ENCODE measurements around the gene DNLZ.

DNLZ gene

DNA sequence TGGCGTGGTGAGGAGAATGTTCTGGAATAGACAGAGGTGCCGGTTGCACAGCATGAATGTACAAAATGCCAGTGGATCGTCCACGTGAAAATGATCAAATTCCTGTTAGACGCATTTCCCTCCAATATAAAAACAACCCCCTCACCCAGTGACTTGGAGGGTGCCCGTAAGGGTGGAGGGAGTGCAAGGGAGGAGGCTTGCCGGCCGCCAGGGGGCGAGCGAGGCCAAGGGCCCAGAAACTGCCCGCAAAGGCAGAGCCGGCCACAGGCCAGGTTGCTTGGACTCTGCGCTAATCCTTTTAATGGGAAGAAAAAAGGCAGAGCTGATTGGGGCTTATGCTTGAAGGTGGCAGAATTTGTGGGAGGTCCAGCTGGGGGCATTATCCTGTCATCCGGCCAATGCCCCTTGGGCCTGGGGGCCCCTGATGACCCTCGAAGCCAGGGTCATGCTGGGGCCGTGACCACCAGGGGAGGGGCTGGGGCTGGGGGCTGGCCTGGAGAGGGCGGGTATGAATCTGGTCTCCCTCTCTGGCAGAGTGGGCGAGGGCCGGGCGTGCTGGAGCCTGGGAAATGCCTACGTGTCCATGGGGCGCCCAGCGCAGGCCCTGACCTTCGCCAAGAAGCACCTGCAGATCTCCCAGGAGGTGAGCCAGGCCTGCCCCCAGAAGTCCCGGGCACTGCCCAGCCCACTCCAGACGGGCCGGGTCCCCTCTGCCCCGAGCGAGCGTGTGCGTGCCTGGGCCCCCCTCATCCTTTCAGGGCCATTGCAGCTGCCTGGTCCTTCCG is 24.2 kb downstream of the DNLZ start:
- in situ Hi-C loops (cut with HindIII; ENCODE audit: low pct_ligation_motif_present, low pct_unique_long_range_greater_than_20kb, low sequenced_read_pairs): no loop called here
- DNase-seq: peak; percentile 55

DNA sequence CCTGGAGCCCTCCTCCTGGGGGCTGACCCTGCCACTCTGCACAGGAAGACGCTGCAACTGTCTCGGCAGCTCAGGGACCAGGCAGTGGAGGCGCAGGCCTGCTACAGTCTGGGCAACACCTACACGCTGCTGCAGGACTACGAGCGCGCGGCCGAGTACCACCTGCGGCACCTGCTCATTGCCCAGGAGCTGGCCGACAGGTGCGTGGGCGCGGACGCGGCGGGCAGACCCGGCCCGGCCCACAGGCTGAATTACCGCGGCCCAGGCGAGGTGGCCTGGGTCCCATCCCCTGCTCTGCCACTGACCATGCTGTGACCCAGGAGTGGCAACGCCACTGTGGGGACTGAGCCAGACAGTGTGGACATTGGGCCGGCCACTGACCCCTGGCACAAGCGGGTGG is 25.0 kb downstream of the DNLZ start:
- in situ Hi-C loops (cut with HindIII; ENCODE audit: low pct_ligation_motif_present, low pct_unique_long_range_greater_than_20kb, low sequenced_read_pairs): no loop called here
- DNase-seq: no peak

DNA sequence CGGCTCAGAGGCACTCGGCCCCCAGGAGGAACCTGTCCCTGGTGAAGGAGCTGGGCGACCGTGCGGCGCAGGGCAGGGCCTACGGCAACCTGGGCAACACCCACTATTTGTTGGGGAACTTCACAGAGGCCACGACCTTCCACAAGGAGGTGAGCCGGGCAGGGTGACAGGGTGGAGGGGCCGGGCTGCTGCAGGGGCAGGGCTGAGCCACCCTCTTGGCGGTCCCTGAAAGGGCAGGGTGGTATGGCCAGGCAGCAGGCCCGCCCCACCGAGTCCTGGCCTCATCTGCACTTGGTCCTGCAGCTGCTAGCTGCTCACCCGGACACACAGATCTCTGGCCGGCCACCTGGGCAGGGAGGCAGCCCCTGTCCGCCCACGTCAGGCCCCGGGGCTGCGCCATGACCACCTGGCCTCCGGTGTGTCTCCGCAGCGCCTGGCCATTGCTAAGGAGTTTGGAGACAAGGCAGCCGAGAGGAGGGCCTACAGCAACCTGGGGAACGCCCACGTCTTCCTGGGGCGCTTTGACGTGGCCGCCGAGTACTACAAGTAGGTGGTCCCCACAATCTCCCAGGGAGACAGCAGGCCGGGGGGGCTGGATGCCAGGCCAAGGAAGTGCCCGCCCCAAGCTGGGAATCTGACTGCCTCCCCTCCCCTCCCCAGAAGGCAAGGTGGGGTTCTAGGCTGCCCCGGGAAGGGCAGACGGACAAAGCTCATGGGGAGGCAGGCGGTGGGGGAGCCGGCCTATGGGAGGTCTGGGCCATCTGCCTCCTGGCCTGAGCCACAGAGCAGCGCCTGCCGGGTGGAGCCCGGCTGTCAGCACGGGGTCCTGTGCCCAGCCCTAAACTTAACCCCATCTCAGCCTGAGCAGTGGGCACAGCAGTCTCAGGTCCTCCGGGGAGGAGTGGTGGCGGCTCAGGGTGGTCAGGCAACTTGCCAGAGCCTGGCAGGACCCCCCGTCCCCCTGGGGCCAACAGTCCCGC is 25.8 kb downstream of the DNLZ start:
- no peak for DNase-seq
- in situ Hi-C loops (cut with HindIII; ENCODE audit: low pct_ligation_motif_present, low pct_unique_long_range_greater_than_20kb, low sequenced_read_pairs): no loop called here

DNA sequence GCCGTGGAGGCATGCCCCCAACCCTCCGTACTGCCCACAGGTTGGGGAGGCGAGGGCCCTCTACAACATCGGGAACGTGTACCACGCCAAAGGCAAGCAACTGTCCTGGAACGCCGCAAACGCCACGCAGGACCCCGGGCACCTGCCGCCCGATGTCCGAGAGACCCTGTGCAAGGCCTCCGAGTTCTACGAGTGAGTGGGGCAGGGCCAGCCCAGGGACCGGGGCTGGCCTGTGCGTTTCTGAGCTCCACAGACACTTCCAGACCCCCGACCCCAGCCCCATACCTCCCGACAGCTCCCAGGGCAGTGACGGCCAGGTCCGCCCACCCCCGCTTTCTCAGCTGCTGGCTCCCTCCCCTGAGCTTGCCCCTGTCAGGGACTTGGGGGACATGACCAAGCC is 26.7 kb downstream of the DNLZ start:
- in situ Hi-C loops (cut with HindIII; ENCODE audit: low pct_ligation_motif_present, low pct_unique_long_range_greater_than_20kb, low sequenced_read_pairs): no loop called here

DNA sequence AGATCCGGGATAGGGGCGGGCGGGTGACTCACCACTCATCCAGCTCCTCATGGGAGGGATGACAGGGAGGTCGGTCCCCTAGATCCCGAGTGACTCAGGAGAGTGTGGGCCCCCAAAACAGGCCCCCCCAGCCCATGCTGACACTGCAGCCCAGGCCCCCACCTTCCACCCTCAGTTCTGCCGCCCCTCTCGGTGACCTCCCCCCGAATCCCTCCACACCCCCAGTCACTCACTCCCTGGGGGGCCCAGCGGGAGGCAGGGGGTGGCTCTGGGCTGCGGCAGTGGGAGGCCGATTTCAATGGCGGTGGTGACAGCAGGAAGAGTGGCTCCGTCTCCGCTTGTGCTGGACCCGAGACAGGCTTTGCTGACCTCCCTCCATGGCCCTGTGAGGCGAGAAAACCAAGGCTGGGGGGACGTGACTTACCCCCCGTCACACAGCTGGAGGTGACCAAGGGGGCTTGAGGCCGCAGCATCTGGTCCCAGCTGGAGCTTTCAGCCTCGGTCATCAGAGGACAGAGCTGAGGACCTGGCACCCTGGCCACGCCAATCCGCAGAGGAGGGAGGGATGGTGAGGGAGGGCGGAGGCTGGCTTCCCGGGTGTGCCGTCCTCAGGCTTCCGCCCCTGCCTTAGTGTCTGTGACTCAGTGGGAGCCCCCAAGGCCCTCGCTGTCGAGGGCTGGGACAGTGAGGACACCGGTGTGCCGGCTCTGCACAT is 27.2 kb downstream of the DNLZ start:
- DNase-seq: no peak
- in situ Hi-C loops (cut with HindIII; ENCODE audit: low pct_ligation_motif_present, low pct_unique_long_range_greater_than_20kb, low sequenced_read_pairs): no loop called here

More for the DNA sequence above, 26.7 kb downstream of the DNLZ start:
- DNase-seq: no peak

DNA sequence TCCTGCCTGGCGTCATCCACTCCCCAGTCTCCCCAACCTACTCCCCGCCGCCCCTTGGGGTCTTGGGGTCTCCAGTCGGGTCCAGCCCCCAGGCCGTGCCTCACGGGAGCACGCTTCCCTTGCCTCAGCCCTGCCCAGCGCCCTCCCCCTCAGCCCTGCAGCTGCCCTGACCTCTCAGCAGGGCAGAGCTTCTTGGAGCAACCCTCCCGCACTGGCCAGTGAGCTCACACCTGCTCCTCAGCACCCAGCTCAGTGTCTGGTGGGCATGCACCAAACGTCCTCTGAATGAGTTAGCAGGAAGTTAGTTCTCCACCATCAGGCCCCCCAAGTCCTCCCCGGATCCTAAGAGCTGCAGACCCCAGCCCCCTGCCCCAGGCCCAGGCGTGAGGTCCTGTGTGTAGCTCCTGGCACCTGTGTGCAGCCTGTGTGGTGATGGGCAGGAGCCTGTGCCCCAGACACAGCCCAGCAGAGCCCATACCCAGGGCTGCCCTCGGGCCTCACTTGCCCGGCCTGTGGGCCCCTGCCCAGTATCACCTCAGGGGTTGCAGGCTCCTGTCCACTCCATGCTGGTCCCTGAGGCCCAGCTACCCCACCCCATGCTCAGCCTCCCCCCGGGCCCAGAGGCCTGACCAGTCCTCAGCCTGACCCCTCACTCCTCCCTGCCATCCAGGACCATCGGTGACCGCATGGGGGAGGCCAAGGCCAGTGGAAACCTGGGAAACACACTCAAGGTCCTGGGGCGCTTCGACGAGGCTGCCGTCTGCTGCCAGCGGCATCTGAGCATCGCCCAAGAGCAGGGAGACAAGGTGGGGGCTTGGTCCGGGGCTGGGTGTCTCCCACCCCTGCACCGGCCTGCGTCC is 28.0 kb downstream of the DNLZ start:
- DNase-seq: no peak
- in situ Hi-C loops (cut with HindIII; ENCODE audit: low pct_ligation_motif_present, low pct_unique_long_range_greater_than_20kb, low sequenced_read_pairs): no loop called here

DNA sequence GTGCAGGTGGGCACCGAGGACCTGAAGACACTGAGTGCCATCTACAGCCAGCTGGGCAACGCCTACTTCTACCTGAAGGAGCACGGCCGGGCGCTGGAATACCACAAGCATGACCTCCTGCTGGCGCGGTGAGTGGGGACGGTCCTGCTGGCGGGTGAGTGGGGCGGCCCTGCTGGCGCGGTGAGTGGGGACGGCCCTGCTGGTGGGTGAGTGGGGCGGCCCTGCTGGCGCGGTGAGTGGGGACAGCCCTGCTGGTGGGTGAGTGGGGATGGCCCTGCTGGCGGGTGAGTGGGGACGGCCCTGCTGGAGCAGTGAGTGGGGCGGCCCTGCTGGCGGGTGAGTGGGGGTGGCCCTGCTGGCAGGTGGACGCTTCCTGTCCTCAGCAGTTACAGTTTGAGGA is 29.0 kb downstream of the DNLZ start:
- no peak for DNase-seq
- in situ Hi-C loops (cut with HindIII; ENCODE audit: low pct_ligation_motif_present, low pct_unique_long_range_greater_than_20kb, low sequenced_read_pairs): no loop called here

DNA sequence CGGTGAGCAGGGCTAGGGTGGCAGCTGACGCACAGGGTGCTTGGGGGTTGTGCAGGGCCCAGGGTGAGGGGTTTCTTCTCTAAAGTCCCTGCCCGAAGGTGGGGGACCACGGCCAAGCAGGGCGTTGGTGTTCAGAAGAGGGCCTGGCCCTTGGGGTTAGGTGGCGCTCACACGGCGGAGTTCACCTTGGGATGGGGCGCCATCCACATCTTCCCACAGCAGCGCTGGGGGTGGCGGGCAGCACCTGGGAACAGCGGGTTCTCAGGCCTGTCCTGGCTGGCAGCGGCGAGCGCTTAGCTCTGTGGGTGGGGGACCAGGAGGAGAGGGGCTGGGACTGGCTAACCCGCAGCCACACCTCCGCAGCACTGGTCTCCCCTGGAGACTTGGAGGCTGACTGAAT is 30.1 kb downstream of the DNLZ start:
- DNase-seq: no peak
- in situ Hi-C loops (cut with HindIII; ENCODE audit: low pct_ligation_motif_present, low pct_unique_long_range_greater_than_20kb, low sequenced_read_pairs): no loop called here

DNA sequence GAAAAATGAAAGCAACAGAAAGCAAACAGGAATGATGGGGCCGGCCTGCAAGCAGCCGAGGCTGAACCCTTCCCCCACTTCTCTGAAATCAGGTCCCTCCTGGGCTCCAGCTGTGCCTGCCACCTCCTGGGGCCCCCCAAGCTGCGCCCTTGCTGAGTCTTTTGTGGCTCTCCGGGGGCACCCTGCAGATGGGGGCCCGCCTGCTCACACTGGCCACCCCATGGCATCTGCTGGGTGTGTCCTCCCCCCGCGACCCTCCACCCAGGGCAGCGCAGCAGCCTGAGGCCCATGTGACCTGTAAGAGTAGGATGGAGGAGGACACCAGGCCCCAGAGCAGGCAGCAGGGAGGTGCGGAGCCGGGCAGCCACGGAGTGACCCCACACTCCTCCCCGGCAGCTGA is 30.5 kb downstream of the DNLZ start:
- in situ Hi-C loops (cut with HindIII; ENCODE audit: low pct_ligation_motif_present, low pct_unique_long_range_greater_than_20kb, low sequenced_read_pairs): no loop called here
- no peak for DNase-seq

DNA sequence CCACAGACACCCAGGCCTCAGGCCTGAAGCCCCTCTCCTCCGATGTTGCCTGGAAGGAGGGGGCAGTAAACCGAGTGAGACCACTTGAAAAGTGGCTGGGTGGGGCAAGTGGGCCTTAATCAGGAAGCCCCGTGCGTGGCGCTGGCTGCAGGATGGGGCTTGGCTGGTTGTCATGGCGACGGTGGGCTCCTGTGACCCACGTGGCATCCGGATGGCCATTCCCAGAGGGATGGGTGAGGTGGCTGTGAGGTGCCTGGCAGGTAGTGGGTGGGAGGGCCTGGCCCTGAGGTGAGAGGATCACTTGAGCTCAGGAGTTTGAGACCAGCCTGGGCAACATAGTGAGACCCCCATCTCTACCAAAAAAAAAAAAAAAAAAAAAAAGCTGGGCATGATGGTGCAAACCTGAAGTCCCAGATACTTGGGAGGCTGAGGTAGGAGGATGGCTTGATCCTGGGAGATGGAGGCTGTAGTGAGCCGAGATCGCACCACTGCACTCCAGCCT is 31.0 kb downstream of the DNLZ start:
- in situ Hi-C loops (cut with HindIII; ENCODE audit: low pct_ligation_motif_present, low pct_unique_long_range_greater_than_20kb, low sequenced_read_pairs): no loop called here

DNA sequence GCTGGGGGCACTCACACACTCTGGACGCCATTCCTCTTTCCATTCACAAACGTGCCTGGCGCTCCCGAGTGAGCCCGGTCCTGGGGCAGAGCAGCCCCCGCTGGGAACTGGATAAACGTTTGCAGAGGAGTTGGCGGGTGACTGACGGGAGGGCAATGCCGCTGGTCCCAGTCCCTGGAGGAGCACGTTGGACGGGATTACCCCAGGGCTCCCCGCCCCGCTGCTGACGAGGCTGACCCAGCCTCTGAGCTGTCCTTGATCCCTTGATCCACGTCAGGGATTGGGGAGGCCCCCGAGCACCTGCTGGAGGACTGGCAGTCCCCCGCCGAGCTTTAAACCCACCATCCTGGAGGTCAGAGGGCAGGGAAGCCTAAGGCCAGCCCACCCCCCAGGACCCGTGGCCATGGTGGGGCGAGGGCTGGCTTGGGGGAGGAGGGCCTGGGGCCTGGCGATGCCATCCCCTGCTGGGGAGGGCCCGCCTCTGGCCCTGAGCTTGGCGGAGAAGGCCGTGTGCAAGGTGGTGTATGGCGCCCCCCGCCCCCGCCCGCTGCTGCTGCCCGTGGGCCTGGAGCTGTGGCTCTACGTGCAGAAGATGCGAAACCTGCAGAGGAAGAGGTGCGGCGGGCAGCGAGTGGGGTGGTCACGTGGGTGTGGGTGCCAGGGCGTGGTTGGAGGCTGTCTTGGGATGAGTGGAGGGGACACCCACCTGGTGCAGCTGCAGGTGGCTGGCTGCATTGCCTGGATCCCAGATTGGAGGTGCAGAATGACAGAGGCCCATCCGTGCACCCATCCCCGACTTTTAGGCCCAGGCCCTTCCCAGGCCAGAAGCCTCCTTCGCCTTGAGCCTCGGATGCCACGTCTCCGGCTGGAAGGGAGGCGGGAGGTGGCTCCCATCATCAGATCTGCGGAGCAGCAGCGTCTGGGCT is 31.7 kb downstream of the DNLZ start:
- in situ Hi-C loops (cut with HindIII; ENCODE audit: low pct_ligation_motif_present, low pct_unique_long_range_greater_than_20kb, low sequenced_read_pairs): no loop called here
- DNase-seq: no peak

More for the DNA sequence above, 31.0 kb downstream of the DNLZ start:
- DNase-seq: no peak

DNA sequence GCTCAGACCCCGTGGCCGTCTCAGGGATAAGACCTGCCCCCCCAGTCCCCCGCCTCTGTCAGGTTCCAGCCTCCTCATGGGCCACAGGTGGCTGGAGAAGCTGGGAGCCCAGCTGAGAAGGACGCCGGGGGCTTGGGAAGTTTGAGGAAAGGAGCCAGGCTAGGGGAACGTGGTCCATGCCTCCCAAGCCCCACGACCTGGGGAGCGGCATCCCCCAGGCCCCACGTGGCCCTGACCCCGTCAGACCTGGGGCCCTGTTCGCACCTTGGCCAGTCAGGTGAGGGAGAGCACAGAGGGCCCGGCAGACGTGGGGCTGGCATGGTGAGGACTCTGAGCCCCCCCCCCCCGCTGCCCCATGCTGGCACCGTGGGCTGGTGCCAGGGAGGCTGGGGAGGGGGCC is 32.5 kb downstream of the DNLZ start:
- no peak for DNase-seq
- in situ Hi-C loops (cut with HindIII; ENCODE audit: low pct_ligation_motif_present, low pct_unique_long_range_greater_than_20kb, low sequenced_read_pairs): no loop called here

DNA sequence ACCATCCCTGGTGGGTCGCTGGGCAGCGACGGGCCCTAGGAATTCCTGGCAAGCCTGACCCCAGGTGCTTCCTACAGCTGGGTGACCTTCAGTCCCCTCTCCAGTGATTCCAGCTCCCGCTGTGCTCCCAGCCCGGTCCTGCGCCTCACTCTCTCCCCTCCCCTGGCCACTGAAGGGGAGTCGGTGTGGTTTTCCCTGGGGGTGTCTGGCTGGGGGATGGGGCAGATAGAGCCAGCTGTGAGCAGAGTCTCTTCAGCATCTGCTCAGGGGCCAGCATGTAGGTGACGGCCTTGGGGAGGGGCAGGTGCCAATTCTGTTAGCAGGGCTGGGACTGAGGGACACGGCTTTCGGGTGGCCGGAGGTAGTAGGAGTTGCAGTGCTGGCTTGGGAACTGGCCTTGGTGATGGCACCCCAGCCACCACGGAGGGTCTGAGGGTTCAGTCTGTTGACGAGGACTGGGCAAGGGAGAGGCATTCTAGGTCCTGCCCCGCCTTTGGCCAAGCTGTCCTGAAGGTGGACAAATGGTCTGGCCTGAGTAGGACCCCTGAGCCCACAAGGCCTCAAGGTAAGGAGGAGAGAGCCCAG is 33.0 kb downstream of the DNLZ start:
- DNase-seq: no peak
- in situ Hi-C loops (cut with HindIII; ENCODE audit: low pct_ligation_motif_present, low pct_unique_long_range_greater_than_20kb, low sequenced_read_pairs): no loop called here

DNA sequence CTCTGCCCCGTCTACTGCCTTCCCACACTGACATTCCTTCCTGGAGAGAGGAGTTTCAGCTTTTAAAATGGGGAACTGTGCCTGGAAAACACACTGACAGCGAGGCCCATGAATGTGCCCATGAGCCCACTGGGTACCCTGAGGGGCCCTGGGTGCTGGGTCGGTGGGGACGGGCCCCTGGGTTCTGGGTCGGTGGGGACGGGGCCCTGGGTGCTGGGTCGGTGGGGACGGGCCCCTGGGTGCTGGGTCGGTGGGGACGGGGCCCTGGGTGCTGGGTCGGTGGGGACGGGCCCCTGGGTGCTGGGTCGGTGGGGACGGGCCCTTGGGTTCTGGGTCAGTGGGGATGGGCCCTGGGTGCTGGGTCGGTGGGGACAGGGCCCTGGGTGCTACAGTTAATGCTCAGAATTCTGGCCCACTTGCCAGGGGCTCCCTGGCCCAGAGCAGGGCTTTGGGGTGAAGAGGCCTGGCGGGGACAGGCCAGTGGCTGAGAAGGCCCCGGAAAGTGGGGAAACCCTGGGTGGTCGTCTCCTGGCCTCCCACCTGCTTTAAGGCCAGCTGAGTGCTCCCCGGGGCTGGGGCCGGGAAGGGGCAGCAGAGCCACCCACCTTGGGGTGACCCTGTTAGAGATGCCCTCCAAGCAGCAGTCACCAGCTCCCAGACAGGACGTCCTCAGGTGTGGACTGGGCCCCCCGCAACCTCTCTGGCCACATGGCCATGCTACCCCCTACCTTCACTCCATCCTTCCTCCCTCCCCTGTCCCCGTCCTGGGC is 33.7 kb downstream of the DNLZ start:
- in situ Hi-C loops (cut with HindIII; ENCODE audit: low pct_ligation_motif_present, low pct_unique_long_range_greater_than_20kb, low sequenced_read_pairs): no loop called here
- DNase-seq: no peak

DNA sequence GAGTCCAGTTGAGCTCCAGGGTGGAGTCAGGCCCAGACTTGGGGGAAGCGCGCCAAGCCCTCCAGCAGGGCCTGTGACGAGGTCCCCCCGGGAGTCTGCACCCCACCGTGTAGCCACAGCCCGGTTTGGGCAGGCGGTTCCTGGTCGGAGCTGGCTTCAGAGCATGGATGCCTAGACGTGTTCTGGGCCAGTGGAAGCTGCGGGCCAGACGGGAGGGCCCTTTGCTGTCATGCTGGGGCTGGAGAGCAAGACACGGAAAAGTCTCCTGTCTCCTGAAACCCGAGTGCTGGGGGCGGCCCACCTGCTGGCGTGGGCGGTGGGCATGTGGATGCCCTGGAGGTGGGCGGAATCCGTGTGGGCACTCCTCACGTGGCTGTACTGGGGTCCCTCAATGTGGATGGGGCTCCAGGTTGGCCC is 34.3 kb downstream of the DNLZ start:
- DNase-seq: no peak
- in situ Hi-C loops (cut with HindIII; ENCODE audit: low pct_ligation_motif_present, low pct_unique_long_range_greater_than_20kb, low sequenced_read_pairs): no loop called here

DNA sequence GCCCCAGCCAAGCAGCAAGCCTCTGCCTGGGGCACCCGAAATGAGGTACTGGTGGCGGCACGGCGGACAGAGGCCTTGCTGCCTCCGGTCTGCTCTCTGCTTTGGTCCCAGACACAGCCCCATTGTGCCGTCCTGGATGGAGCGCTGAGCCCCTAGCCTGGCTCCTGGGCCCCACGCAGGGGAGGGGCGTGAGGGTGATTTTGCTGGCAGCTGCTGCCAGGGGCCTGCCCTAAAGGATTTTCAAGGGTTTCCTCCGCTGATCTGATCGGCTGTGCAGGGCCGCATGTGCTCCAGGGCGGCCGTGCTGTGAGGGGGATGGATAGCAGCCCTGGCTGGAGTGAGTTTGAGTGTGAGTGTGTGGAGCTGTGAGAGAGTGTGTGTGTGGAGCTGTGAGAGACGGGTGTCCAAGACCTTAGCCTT is 34.9 kb downstream of the DNLZ start:
- DNase-seq: no peak
- in situ Hi-C loops (cut with HindIII; ENCODE audit: low pct_ligation_motif_present, low pct_unique_long_range_greater_than_20kb, low sequenced_read_pairs): no loop called here
